HepG2 (cell line): Measurements from ENCODE around the gene DNAJC4. TPM values are rescaled to one million over a fixed set of nuclear protein-coding genes. Genes with fewer than 3 reads are reported as not detected.

ENCODE experiments used
- ARID3A ChIP-seq: IDR thresholded peaks from 2 replicates; pipeline ENCODE4 v1.6.1; 2012; ENCODE audit warnings: low read depth, low read length, improper control_type of control experiment
- ATF1 ChIP-seq: IDR thresholded peaks from 2 replicates; pipeline ENCODE4 v1.6.1; 2016; ENCODE audit warnings: mild to moderate bottlenecking, control low read depth
- BORCS8-MEF2B ChIP-seq: sonication (generic); formaldehyde crosslinking; IDR thresholded peaks from 2 replicates; pipeline ENCODE4 v1.8.0; 2022; ENCODE audit warnings: mild to moderate bottlenecking, missing genetic modification reagents
- CEBPG ChIP-seq: IDR thresholded peaks from 2 replicates; pipeline ENCODE4 v1.6.1; 2016
- GFI1 ChIP-seq: sonication (generic); formaldehyde crosslinking; IDR thresholded peaks from 2 replicates; pipeline ENCODE4 v1.5.0; 2020; ENCODE audit warnings: missing genetic modification reagents, mild to moderate bottlenecking, borderline replicate concordance
- GRHL1 ChIP-seq: sonication (generic); formaldehyde crosslinking; conservative IDR thresholded peaks from 2 replicates; pipeline ENCODE4 v1.8.0; 2022; ENCODE audit warnings: missing genetic modification reagents
- HNRNPLL ChIP-seq: fragments of 200-400 bp; formaldehyde crosslinking; IDR thresholded peaks from 2 replicates; pipeline ENCODE4 v1.6.1; 2017; ENCODE audit warnings: mild to moderate bottlenecking, low read depth, low read length; ENCODE audit not compliant: poor library complexity, severe bottlenecking
- MXD1 ChIP-seq: sonication (generic); formaldehyde crosslinking; IDR thresholded peaks from 2 replicates; pipeline ENCODE4 v1.4.0; 2020; ENCODE audit warnings: mild to moderate bottlenecking, missing genetic modification reagents
- MXI1 ChIP-seq: IDR thresholded peaks from 3 replicates; pipeline ENCODE4 v1.6.1; 2012; ENCODE audit warnings: low read depth, low read length, inconsistent platforms, borderline replicate concordance
- NR3C1 ChIP-seq: sonication (generic); formaldehyde crosslinking; IDR thresholded peaks from 2 replicates; pipeline ENCODE4 v1.4.0; 2020; ENCODE audit warnings: missing genetic modification reagents
- PCBP2 ChIP-seq: fragments of 200-400 bp; formaldehyde crosslinking; optimal IDR thresholded peaks from 2 replicates; pipeline ENCODE3; 2018; ENCODE audit warnings: low read length, low read depth; ENCODE audit not compliant: poor library complexity, severe bottlenecking
- POLR2G ChIP-seq: fragments of 200-400 bp; formaldehyde crosslinking; IDR thresholded peaks from 2 replicates; pipeline ENCODE4 v1.6.1; 2018; ENCODE audit warnings: mild to moderate bottlenecking, low read depth, low read length, moderate library complexity
- TBX2 ChIP-seq: sonication (generic); formaldehyde crosslinking; IDR thresholded peaks from 2 replicates; pipeline ENCODE4 v1.5.0; 2020; ENCODE audit warnings: missing genetic modification reagents, mild to moderate bottlenecking, borderline replicate concordance
- ZFX ChIP-seq: sonication (generic); formaldehyde crosslinking; IDR thresholded peaks from 2 replicates; pipeline ENCODE4 v1.4.0; 2020; ENCODE audit warnings: mild to moderate bottlenecking, low read depth, missing genetic modification reagents, moderate library complexity
- ZNF232 ChIP-seq: sonication (generic); formaldehyde crosslinking; IDR thresholded peaks from 2 replicates; pipeline ENCODE4 v1.4.0; 2020; ENCODE audit warnings: missing genetic modification reagents, borderline replicate concordance
- ZNF709 ChIP-seq: sonication (generic); formaldehyde crosslinking; IDR thresholded peaks from 2 replicates; pipeline ENCODE4 v1.5.0; 2020; ENCODE audit warnings: mild to moderate bottlenecking, missing genetic modification reagents
- ZNF772 ChIP-seq: sonication (generic); formaldehyde crosslinking; IDR thresholded peaks from 2 replicates; pipeline ENCODE4 v1.5.0; 2020; ENCODE audit warnings: mild to moderate bottlenecking, missing genetic modification reagents
- polyA plus RNA-seq, 8 experiments: library from polyadenylated mRNA; depleted of rRNA in 3 of 8; stranded (reverse) in 7 of 8; unstranded in 1 of 8; fragments of >200 nt; fragmentation: Illumina TruSeq in 4 of 8; extraction: Trizol in 4 of 8; gene quantifications; 2 replicates each; pipeline versions ENCODE4 v1.2.1 to v1.2.3, GENCODE V29; 2011 to 2016; ENCODE audit warnings: low read depth in 4 of 8, missing spikeins in 1 of 8, mixed read lengths in 1 of 8; ENCODE audit not compliant: insufficient read depth in 1 of 8
- total RNA-seq, 5 experiments: library from RNA; depleted of rRNA; stranded (reverse); fragments of >200 nt; fragmentation: Illumina TruSeq; extraction: Trizol; gene quantifications; 2 replicates each; pipeline ENCODE4 v1.2.3, GENCODE V29; 2016; ENCODE audit warnings: low read depth in 1 of 5
- TF ChIP-seq, protein P1 (sequence below): sonication (generic); formaldehyde crosslinking; IDR thresholded peaks from 2 replicates; pipeline ENCODE4 v1.8.0; 2022; ENCODE audit warnings: low read depth, missing genetic modification reagents
- TF ChIP-seq, protein P2 (sequence below): sonication (generic); formaldehyde crosslinking; IDR thresholded peaks from 2 replicates; pipeline ENCODE4 v1.8.1; 2022; ENCODE audit warnings: mild to moderate bottlenecking, missing genetic modification reagents

Gene DNAJC4
- total and polyA plus RNA-seq, 2 of the 13 experiments (the other 11 are each of a cell fraction or from before 2014, with no cell fraction given), result 10.3 to 60.8 TPM

DNA sequence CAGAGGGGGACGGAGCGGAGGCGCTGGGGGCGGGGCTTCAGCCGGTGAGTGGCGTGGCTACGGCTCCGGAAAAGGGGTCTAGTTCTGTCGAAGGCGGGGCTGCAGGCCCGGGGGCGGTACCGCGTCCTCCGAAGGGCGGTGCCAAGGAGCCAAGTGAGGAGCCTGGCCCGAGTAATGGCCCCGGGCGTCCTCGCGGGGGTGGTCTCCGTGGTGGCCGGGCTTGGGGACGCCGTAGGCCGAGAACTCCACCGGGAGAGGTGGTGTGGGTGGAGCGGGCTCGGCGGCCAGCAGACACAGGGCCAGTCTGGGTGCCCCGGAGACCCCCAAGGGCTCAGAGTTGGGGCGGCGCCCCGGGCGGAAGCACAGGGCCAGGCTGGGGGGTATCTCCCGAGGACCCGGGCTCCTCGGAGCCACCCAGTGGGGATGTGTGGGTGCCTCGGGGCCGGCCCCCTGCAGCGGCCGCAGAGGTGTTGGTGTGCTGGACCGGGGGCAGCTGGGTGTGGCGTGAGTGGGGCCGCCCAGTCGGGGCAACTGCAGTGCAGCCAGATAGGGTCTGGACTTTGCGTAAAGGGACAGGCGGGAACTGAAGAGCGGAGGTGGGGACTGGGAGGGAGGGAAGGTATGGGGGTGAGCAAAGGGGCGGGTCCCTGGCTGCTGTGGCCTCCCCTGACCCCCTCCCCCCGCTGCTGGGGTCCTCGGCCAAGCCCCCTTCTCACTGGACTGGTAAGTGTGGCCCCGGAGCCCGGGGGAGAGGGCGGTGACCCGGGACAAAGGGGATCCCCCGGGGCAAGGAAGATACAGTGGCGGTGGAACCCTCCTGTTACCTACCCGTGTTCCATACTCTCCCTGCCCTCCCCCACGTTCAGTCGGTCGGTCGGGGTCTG lies 11.4 kb downstream of the DNAJC4 start (continued):
- TF ChIP-seq ZNF709 (CRISPR knock-in tag), result no peak; the same call in 1 of the 2 replicates
- no peak; the same call in 1 of the 2 replicates for TF ChIP-seq TBX2 (CRISPR knock-in tag)
- 0 out of 2 replicates have a peak, but pooled peaks have one; percentile 29 for TF ChIP-seq ZNF772 (CRISPR knock-in tag)
- no peak for TF ChIP-seq ZNF232 (CRISPR knock-in tag)
- no peak for TF ChIP-seq PCBP2
- TF ChIP-seq, protein P1, sequence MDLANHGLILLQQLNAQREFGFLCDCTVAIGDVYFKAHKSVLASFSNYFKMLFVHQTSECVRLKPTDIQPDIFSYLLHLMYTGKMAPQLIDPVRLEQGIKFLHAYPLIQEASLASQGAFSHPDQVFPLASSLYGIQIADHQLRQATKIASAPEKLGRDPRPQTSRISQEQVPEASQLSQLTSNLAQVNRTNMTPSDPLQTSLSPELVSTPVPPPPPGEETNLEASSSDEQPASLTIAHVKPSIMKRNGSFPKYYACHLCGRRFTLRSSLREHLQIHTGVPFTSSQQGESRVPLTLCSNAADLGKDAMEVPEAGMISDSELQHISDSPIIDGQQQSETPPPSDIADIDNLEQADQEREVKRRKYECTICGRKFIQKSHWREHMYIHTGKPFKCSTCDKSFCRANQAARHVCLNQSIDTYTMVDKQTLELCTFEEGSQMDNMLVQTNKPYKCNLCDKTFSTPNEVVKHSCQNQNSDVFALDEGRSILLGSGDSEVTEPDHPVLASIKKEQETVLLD (CRISPR knock-in tag), result no peak
- no peak for TF ChIP-seq ARID3A
- TF ChIP-seq, protein P2, sequence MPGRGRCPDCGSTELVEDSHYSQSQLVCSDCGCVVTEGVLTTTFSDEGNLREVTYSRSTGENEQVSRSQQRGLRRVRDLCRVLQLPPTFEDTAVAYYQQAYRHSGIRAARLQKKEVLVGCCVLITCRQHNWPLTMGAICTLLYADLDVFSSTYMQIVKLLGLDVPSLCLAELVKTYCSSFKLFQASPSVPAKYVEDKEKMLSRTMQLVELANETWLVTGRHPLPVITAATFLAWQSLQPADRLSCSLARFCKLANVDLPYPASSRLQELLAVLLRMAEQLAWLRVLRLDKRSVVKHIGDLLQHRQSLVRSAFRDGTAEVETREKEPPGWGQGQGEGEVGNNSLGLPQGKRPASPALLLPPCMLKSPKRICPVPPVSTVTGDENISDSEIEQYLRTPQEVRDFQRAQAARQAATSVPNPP, result no peak
- no peak for TF ChIP-seq BORCS8-MEF2B (CRISPR knock-in tag)
- TF ChIP-seq GFI1 (CRISPR knock-in tag), result no peak
- TF ChIP-seq POLR2G, result 0 out of 2 replicates have a peak, but pooled peaks have one; percentile 39
- 0 out of 2 replicates have a peak, but pooled peaks have one; percentile 20 for TF ChIP-seq MXD1 (CRISPR knock-in tag)
- peak; percentile 27; the same call in 1 of the 3 replicates for TF ChIP-seq MXI1
- no peak for TF ChIP-seq CEBPG (CRISPR knock-in tag)
- peak; percentile 52 for TF ChIP-seq HNRNPLL
- no peak for TF ChIP-seq ATF1 (CRISPR knock-in tag)
- no peak for TF ChIP-seq GRHL1
- peak; percentile 16 for TF ChIP-seq ZFX (CRISPR knock-in tag)
- TF ChIP-seq NR3C1 (CRISPR knock-in tag), result no peak
